Measurements from ENCODE around the gene ARL4D.

ARL4D gene

DNA sequence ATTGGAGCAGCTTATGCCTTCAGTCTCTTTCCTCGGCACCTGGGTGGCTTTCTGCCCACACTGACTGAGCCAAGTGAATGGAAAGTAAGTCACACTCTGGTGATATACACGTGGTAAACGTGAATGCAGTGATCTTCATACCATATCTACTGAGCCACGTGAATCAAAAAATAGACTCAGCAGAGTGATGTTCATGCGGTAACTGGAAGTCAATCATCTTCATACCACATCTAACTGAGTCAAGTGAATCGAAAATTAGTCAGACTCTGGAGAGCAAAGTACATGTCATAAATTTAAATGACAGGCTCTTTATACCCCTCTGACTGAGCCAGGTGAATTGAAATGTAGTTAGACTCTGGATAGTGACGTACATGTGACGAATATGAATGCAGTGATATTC, 47.1 kb upstream of the ARL4D start:
- Histone ChIP-seq H3K36me3 (ENCODE audit: control insufficient read depth in 2 of 2, insufficient read depth in 1 of 2, low read length in 2 of 2) (peaks cover 0 to 4% of the 10 kb centered on the region in 2 experiments; a peak in 1 of 3 replicates), H3K9me3 (ENCODE audit: control insufficient read depth, insufficient read depth, low read depth, low read length) (no peaks in the 10 kb centered on the region), H3K4me1 (ENCODE audit: control insufficient read depth, insufficient read depth, low read length) (no peaks in the 10 kb centered on the region), H3K4me3 (ENCODE audit: low read depth, low read length) (no peak overlapping the region), H3K27ac (ENCODE audit: extremely low read depth, low read depth, low read length) (no peak overlapping the region)
- POLR2A ChIA-PET = interaction anchor here (4.3 kb wide), 1 partner anchor 16 kb away, joined by 22 read pairs; no protein-coding TSS in a partner anchor
- TF ChIP-seq MZF1 (tag by site-specific recombination; IDR thresholded peaks at IDR 0.05; ENCODE audit: borderline replicate concordance) (no peak), ZNF16 (tag by site-specific recombination; IDR thresholded peaks at IDR 0.05; ENCODE audit: low read depth) (no peak), ZNF561 (tag by site-specific recombination; IDR thresholded peaks at IDR 0.05; ENCODE audit: borderline replicate concordance) (no peak), ZSCAN23 (tag by site-specific recombination; IDR thresholded peaks at IDR 0.05) (no peak), ZNF335 (tag by site-specific recombination; conservative IDR thresholded peaks at IDR 0.05) (no peak), KLF1 (tag by site-specific recombination; IDR thresholded peaks at IDR 0.05) (no peak), ZNF776 (tag by site-specific recombination; IDR thresholded peaks at IDR 0.05; ENCODE audit: borderline replicate concordance) (no peak), ZNF555 (tag by site-specific recombination; conservative IDR thresholded peaks at IDR 0.05) (no peak)
- TF ChIP-seq, protein P1, sequence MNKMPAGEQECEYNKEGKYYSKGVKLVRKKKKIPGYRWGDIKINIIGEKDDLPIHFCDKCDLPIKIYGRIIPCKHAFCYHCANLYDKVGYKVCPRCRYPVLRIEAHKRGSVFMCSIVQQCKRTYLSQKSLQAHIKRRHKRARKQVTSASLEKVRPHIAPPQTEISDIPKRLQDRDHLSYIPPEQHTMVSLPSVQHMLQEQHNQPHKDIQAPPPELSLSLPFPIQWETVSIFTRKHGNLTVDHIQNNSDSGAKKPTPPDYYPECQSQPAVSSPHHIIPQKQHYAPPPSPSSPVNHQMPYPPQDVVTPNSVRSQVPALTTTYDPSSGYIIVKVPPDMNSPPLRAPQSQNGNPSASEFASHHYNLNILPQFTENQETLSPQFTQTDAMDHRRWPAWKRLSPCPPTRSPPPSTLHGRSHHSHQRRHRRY (tag by site-specific recombination; IDR thresholded peaks at IDR 0.05) = no peak
- TF ChIP-seq, protein P2, sequence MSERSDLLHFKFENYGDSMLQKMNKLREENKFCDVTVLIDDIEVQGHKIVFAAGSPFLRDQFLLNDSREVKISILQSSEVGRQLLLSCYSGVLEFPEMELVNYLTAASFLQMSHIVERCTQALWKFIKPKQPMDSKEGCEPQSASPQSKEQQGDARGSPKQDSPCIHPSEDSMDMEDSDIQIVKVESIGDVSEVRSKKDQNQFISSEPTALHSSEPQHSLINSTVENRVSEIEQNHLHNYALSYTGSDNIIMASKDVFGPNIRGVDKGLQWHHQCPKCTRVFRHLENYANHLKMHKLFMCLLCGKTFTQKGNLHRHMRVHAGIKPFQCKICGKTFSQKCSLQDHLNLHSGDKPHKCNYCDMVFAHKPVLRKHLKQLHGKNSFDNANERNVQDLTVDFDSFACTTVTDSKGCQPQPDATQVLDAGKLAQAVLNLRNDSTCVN (tag by site-specific recombination; optimal IDR thresholded peaks at IDR 0.05) = no peak
- CTCF ChIA-PET = interaction anchor here (1.1 to 1.6 kb wide), 2 partner anchors 12 to 589 kb away, joined by 3 to 4 read pairs; no protein-coding TSS in a partner anchor

DNA sequence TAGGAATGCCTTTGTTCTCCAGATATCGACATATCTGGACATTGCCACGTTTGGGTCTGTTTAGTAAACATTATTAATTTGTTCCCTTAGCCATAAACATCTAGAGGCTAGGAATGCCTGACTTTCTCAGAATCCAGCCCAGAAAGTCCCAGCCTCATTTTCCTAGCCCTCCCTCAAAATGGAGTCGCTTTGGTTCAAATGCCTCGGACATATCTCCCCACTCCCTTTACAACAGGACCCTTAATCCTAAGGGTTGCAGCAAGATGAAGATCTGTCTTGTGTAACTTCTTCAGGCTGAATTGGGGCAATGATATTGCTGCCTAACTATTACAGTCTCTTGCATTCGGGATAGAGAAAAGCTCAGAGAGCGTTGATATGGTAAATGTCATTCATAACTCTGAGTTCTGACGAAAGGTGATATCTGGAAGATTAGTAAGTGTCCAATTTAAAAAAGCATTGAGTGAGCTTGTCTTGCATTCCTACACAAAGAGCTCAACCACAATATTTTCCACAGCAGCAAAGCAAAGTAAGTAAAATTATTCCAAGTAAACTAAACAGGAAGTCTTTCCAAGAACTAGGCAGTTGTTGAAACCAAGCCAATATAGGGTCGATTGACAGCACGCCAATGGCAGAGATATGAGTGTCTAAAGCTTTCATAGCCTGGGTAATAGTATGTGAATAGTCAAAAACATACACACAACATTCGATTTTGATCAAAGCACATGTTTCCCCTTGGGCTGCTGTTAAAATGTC, 46.0 kb upstream of the ARL4D start:
- POLR2A ChIA-PET = interaction anchor here (4.3 kb wide), 1 partner anchor 15 kb away, joined by 22 read pairs; no protein-coding TSS in a partner anchor
- Histone ChIP-seq H3K9me3 (ENCODE audit: control insufficient read depth, insufficient read depth, low read depth, low read length) (no peaks in the 10 kb centered on the region), H3K27ac (ENCODE audit: extremely low read depth, low read depth, low read length) (no peak overlapping the region), H3K4me3 (ENCODE audit: low read depth, low read length) (no peak overlapping the region), H3K4me1 (ENCODE audit: control insufficient read depth, insufficient read depth, low read length) (no peaks in the 10 kb centered on the region), H3K36me3 (ENCODE audit: control insufficient read depth in 2 of 2, insufficient read depth in 1 of 2, low read length in 2 of 2) (peaks cover 0 to 4% of the 10 kb centered on the region in 2 experiments; a peak in 1 of 3 replicates)
- TF ChIP-seq, protein P3, sequence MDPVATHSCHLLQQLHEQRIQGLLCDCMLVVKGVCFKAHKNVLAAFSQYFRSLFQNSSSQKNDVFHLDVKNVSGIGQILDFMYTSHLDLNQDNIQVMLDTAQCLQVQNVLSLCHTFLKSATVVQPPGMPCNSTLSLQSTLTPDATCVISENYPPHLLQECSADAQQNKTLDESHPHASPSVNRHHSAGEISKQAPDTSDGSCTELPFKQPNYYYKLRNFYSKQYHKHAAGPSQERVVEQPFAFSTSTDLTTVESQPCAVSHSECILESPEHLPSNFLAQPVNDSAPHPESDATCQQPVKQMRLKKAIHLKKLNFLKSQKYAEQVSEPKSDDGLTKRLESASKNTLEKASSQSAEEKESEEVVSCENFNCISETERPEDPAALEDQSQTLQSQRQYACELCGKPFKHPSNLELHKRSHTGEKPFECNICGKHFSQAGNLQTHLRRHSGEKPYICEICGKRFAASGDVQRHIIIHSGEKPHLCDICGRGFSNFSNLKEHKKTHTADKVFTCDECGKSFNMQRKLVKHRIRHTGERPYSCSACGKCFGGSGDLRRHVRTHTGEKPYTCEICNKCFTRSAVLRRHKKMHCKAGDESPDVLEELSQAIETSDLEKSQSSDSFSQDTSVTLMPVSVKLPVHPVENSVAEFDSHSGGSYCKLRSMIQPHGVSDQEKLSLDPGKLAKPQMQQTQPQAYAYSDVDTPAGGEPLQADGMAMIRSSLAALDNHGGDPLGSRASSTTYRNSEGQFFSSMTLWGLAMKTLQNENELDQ (tag by site-specific recombination; IDR thresholded peaks at IDR 0.05; ENCODE audit: low read depth) = no peak
- TF ChIP-seq, protein P4, sequence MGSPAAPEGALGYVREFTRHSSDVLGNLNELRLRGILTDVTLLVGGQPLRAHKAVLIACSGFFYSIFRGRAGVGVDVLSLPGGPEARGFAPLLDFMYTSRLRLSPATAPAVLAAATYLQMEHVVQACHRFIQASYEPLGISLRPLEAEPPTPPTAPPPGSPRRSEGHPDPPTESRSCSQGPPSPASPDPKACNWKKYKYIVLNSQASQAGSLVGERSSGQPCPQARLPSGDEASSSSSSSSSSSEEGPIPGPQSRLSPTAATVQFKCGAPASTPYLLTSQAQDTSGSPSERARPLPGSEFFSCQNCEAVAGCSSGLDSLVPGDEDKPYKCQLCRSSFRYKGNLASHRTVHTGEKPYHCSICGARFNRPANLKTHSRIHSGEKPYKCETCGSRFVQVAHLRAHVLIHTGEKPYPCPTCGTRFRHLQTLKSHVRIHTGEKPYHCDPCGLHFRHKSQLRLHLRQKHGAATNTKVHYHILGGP (tag by site-specific recombination; IDR thresholded peaks at IDR 0.05) = peak; percentile 33; the same call in 1 of the 2 replicates
- CTCF ChIA-PET = interaction anchor here (0.7 to 0.9 kb wide), 2 partner anchors 13 to 18 kb away, joined by 3 to 4 read pairs; no protein-coding TSS in a partner anchor

DNA sequence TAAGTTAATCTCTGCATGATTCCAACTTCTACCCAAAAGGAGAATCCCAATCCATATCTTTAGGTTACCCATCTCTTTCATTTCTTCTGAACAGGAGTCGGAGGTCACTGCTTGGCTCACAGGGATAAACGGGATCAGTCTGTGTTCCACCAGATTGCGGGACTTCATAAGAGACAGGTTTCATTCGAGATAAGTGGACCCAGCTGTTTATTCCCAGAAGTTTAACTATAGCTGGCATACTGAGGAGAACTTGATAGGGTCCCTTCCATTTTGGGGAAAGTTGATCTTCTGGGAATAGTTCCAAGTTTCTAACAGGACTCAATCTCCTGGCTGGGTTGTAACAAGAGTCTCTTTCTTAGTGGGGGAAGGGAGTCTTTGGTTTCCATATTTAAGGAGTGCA, 45.4 kb upstream of the ARL4D start:
- ChIA-PET CTCF (interaction anchor here (0.7 kb wide), 2 partner anchors 16 to 19 kb away, joined by 3 to 4 read pairs; no protein-coding TSS in a partner anchor), POLR2A (interaction anchor here (4.3 kb wide), 1 partner anchor 15 kb away, joined by 22 read pairs; no protein-coding TSS in a partner anchor)

More for the DNA sequence above, 45.4 kb upstream of the ARL4D start:
- Histone ChIP-seq H3K36me3 (ENCODE audit: control insufficient read depth in 2 of 2, insufficient read depth in 1 of 2, low read length in 2 of 2) (peaks cover 0 to 4% of the 10 kb centered on the region in 2 experiments; a peak in 1 of 3 replicates), H3K27ac (ENCODE audit: extremely low read depth, low read depth, low read length) (no peak overlapping the region), H3K4me3 (ENCODE audit: low read depth, low read length) (no peak overlapping the region), H3K9me3 (ENCODE audit: control insufficient read depth, insufficient read depth, low read depth, low read length) (no peaks in the 10 kb centered on the region), H3K4me1 (ENCODE audit: control insufficient read depth, insufficient read depth, low read length) (no peaks in the 10 kb centered on the region)
- TF ChIP-seq ZSCAN30 (tag by site-specific recombination; IDR thresholded peaks at IDR 0.05) (no peak), ZNF366 (tag by site-specific recombination; conservative IDR thresholded peaks at IDR 0.05) (no peak), GLIS1 (tag by site-specific recombination; IDR thresholded peaks at IDR 0.05) (no peak), ZNF423 (tag by site-specific recombination; IDR thresholded peaks at IDR 0.05) (no peak), ZNF404 (tag by site-specific recombination; IDR thresholded peaks at IDR 0.05) (no peak), ZNF830 (tag by site-specific recombination; IDR thresholded peaks at IDR 0.05; ENCODE audit: low read depth) (no peak), ZBTB7A (tag by site-specific recombination; IDR thresholded peaks at IDR 0.05; ENCODE audit: low read depth) (no peak)
- TF ChIP-seq, protein P5, sequence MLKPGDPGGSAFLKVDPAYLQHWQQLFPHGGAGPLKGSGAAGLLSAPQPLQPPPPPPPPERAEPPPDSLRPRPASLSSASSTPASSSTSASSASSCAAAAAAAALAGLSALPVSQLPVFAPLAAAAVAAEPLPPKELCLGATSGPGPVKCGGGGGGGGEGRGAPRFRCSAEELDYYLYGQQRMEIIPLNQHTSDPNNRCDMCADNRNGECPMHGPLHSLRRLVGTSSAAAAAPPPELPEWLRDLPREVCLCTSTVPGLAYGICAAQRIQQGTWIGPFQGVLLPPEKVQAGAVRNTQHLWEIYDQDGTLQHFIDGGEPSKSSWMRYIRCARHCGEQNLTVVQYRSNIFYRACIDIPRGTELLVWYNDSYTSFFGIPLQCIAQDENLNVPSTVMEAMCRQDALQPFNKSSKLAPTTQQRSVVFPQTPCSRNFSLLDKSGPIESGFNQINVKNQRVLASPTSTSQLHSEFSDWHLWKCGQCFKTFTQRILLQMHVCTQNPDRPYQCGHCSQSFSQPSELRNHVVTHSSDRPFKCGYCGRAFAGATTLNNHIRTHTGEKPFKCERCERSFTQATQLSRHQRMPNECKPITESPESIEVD (tag by site-specific recombination; IDR thresholded peaks at IDR 0.05) = no peak

Measured in HEK293 (cell line).